NB4 (cell line): ENCODE data around the gene ZNF770.

Source experiments
- CTCF ChIP-seq: IDR thresholded peaks from one replicate; pipeline ENCODE4 v1.5.1; 2012; ENCODE audit warnings: low read depth, low read length
- MAX ChIP-seq: IDR thresholded peaks from 2 replicates; pipeline ENCODE4 v1.6.1; 2011; ENCODE audit warnings: low read depth, low read length
- MYC ChIP-seq: IDR thresholded peaks from 2 replicates; pipeline ENCODE4 v1.6.1; 2011; ENCODE audit warnings: low read depth, low read length
- POLR2A ChIP-seq: IDR thresholded peaks from 2 replicates; pipeline ENCODE4 v1.6.1; 2011; ENCODE audit warnings: mild to moderate bottlenecking; ENCODE audit not compliant: insufficient read length; ENCODE audit errors: extremely low read depth

GRCh38 chr15:34943711-34944110, 44.4 kb downstream of the ZNF770 start:
- TF ChIP-seq CTCF, result no peak
- no peak for TF ChIP-seq MAX
- no peak for TF ChIP-seq POLR2A
- no peak for TF ChIP-seq MYC
